NCI-H748 (cell line): ENCODE data around the gene SYNJ1.
"Not testable (repeated sequence)": the region's sequence is repeated elsewhere in the genome, so short reads cannot be mapped to it uniquely, and the experiment has no call there.

Experiments used
- DNase-seq: peaks from one replicate; lab custom pipeline; 2025; ENCODE audit not compliant: unreplicated experiment; lab: John Stamatoyannopoulos, UW

SYNJ1 gene

GRCh38 chr21:32698971-32699693, 28.7 kb downstream of the SYNJ1 start:
- no peak for DNase-seq

GRCh38 chr21:32698286-32698685, 29.5 kb downstream of the SYNJ1 start:
- no peak for DNase-seq

- not testable (repeated sequence) for DNase-seq
These were observed 32.3 kb downstream of the SYNJ1 start for GRCh38 chr21:32695482-32695881.

GRCh38 chr21:32693581-32693980, 34.2 kb downstream of the SYNJ1 start:
- DNase-seq: no peak

- DNase-seq: no peak
These were observed 37.7 kb downstream of the SYNJ1 start for GRCh38 chr21:32690085-32690484.

- no peak for DNase-seq
These were observed 40.0 kb downstream of the SYNJ1 start for GRCh38 chr21:32687643-32688345.

GRCh38 chr21:32682696-32683474, 44.9 kb downstream of the SYNJ1 start:
- no peak for DNase-seq

GRCh38 chr21:32674731-32675130, 53.1 kb downstream of the SYNJ1 start:
- DNase-seq: no peak

GRCh38 chr21:32674038-32674437, 53.8 kb downstream of the SYNJ1 start:
- no peak for DNase-seq

GRCh38 chr21:32666258-32666657, 61.6 kb downstream of the SYNJ1 start:
- DNase-seq: no peak

GRCh38 chr21:32664095-32664494, 63.7 kb downstream of the SYNJ1 start:
- DNase-seq: not testable (repeated sequence)

- not testable (repeated sequence) for DNase-seq
These were observed 65.8 kb downstream of the SYNJ1 start for GRCh38 chr21:32661981-32662380.

GRCh38 chr21:32661026-32661782, 66.6 kb downstream of the SYNJ1 start:
- DNase-seq: not testable (repeated sequence)

- no peak for DNase-seq
These were observed 69.3 kb downstream of the SYNJ1 start for GRCh38 chr21:32658524-32658923.

- DNase-seq: peak; percentile 7
These were observed 74.4 kb downstream of the SYNJ1 start for GRCh38 chr21:32653326-32653901.

GRCh38 chr21:32648165-32648564, 79.6 kb downstream of the SYNJ1 start:
- DNase-seq: no peak

- DNase-seq: peak; percentile 57
These were observed 82.3 kb downstream of the SYNJ1 start for GRCh38 chr21:32645261-32646182.

GRCh38 chr21:32641710-32642698, 85.8 kb downstream of the SYNJ1 start:
- DNase-seq: no peak
